HepG2 (cell line): Measurements from ENCODE around the gene TTC16. TPM values are rescaled to one million over a fixed set of nuclear protein-coding genes. Genes with fewer than 3 reads are reported as not detected.

Source experiments
- ATAC-seq: fragments of 200-7000 bp; cut with Tn5 transposase; 3 replicates; pipeline ENCODE4 v1.9.1; 2020; ENCODE audit warnings: mild to moderate bottlenecking, moderate library complexity
- BruUV-seq: library from RNA; stranded (reverse); fragments of 400-500 nt; replicated peaks from 2 replicates; lab custom pipeline; 2021; lab: Mats Ljungman, UMichigan
- CTCF ChIA-PET: fragments of 300-600 bp; formaldehyde crosslinking; extraction: SDS; loops from one replicate; lab custom pipeline; 2021; ENCODE audit warnings: low total read pairs, inconsistent platforms, low intra/inter-chr PET ratio; lab: Yijun Ruan, JAX
- POLR2A ChIA-PET: fragments of 350-600 bp; sonication (Branson Sonifier 250); formaldehyde crosslinking; loops from one replicate; lab custom pipeline; 2020; ENCODE audit warnings: antibody characterized with exemption, inconsistent platforms; lab: Yijun Ruan, JAX
- DNase-seq: peaks from one replicate; pipeline ENCODE4 v3.0.0-alpha.2; 2015; ENCODE audit warnings: low spot score
- FAIRE-seq: peaks from 3 replicates; lab custom pipeline; 2011; peaks lifted over from hg19 to GRCh38; lab: Jason Lieb, UNC
- H2AFZ ChIP-seq: one replicate; pipeline ENCODE4 v1.6.1; 2011; ENCODE audit warnings: low read length, inconsistent platforms
- H3K27ac ChIP-seq: fragments of 300-600 bp; 3 replicates; pipeline ENCODE4 v1.8.0; 2011; ENCODE audit warnings: mixed run types, mild to moderate bottlenecking, mixed read lengths, low read length, inconsistent platforms; ENCODE audit not compliant: insufficient read depth; ENCODE audit errors: extremely low read length
- H3K27me3 ChIP-seq, 2 experiments: fragments of 200-600 bp in 1 of 2; 2 replicates in 1 of 2; 3 replicates in 1 of 2; pipeline versions ENCODE4 v1.6.0 to v1.8.0; 2011; ENCODE audit warnings: low read length in 2 of 2, mild to moderate bottlenecking in 2 of 2, moderate library complexity in 2 of 2, inconsistent platforms in 1 of 2; ENCODE audit not compliant: insufficient read depth in 2 of 2, control insufficient read depth in 1 of 2
- H3K36me3 ChIP-seq, 2 experiments: fragments of 200-600 bp in 1 of 2; replicated peaks in 1 of 2; 2 replicates in 1 of 2; 3 replicates in 1 of 2; pipeline versions ENCODE4 v1.5.1 to v1.8.0; 2011; ENCODE audit warnings: low read length in 2 of 2, inconsistent platforms in 1 of 2; ENCODE audit not compliant: insufficient read depth in 2 of 2, control insufficient read depth in 1 of 2
- H3K4me1 ChIP-seq: 2 replicates; pipeline ENCODE4 v1.5.1; 2012; ENCODE audit warnings: low read length, inconsistent platforms; ENCODE audit not compliant: insufficient read depth
- H3K4me2 ChIP-seq: 2 replicates; pipeline ENCODE4 v1.6.0; 2011; ENCODE audit warnings: low read depth, low read length, inconsistent platforms
- H3K4me3 ChIP-seq, 3 experiments: fragments of 200-600 bp in 1 of 3; sonication (generic), shearing (Covaris generic) in 1 of 3; replicated peaks in 1 of 3; 2 replicates each; pipeline ENCODE4 v1.5.1; 2011 to 2016; ENCODE audit warnings: low read length in 3 of 3, inconsistent platforms in 2 of 3, low read depth in 2 of 3, mild to moderate bottlenecking in 2 of 3, control low read depth in 1 of 3, mixed read lengths in 1 of 3; ENCODE audit not compliant: insufficient read depth in 1 of 3
- H3K79me2 ChIP-seq: one replicate; pipeline ENCODE4 v1.6.1; 2011; ENCODE audit warnings: low read length, inconsistent platforms; ENCODE audit not compliant: insufficient read depth
- H3K9ac ChIP-seq: 2 replicates; pipeline ENCODE4 v1.6.0; 2011; ENCODE audit warnings: mild to moderate bottlenecking, low read depth, low read length, inconsistent platforms; ENCODE audit not compliant: insufficient read depth
- H3K9me3 ChIP-seq: 2 replicates; pipeline ENCODE4 v1.5.1; 2012; ENCODE audit warnings: mild to moderate bottlenecking, low read length
- H4K20me1 ChIP-seq: 2 replicates; pipeline ENCODE4 v1.6.0; 2011; ENCODE audit warnings: inconsistent platforms, mild to moderate bottlenecking, low read length, moderate library complexity; ENCODE audit not compliant: insufficient read depth
- CREM ChIP-seq, 2 experiments: sonication (generic) in 1 of 2; formaldehyde crosslinking in 1 of 2; IDR thresholded peaks; 2 replicates each; pipeline versions ENCODE4 v1.4.0 to v1.6.1; 2016 to 2020; ENCODE audit warnings: antibody characterized with exemption in 1 of 2, mild to moderate bottlenecking in 1 of 2, missing genetic modification reagents in 1 of 2
- HNF4A ChIP-seq: sonication (generic); formaldehyde crosslinking; IDR thresholded peaks from 2 replicates; pipeline ENCODE4 v1.4.0; 2020; ENCODE audit warnings: missing genetic modification reagents
- TBX3 ChIP-seq: fragments of 450-650 bp; IDR thresholded peaks from 2 replicates; pipeline ENCODE4 v1.6.1; 2017; ENCODE audit warnings: antibody characterized with exemption, mild to moderate bottlenecking, inconsistent platforms, borderline replicate concordance
- ZFP62 ChIP-seq: sonication (generic); formaldehyde crosslinking; IDR thresholded peaks from 2 replicates; pipeline ENCODE4 v1.4.0; 2020; ENCODE audit warnings: missing genetic modification reagents
- ZNF382 ChIP-seq: sonication (generic); formaldehyde crosslinking; IDR thresholded peaks from 2 replicates; pipeline ENCODE4 v1.5.0; 2020; ENCODE audit warnings: missing genetic modification reagents, mild to moderate bottlenecking, borderline replicate concordance
- ZNF552 ChIP-seq: sonication (generic); formaldehyde crosslinking; IDR thresholded peaks from 2 replicates; pipeline ENCODE4 v1.9.0; 2022; ENCODE audit warnings: missing genetic modification reagents, mild to moderate bottlenecking, borderline replicate concordance
- ZNF556 ChIP-seq: sonication (generic); formaldehyde crosslinking; IDR thresholded peaks from 2 replicates; pipeline ENCODE4 v1.4.0; 2020; ENCODE audit warnings: mild to moderate bottlenecking, missing genetic modification reagents, borderline replicate concordance
- ZNF713 ChIP-seq: sonication (generic); formaldehyde crosslinking; IDR thresholded peaks from 2 replicates; pipeline ENCODE4 v1.4.0; 2020; ENCODE audit warnings: mild to moderate bottlenecking, missing genetic modification reagents
- ZNF891 ChIP-seq: sonication (generic); formaldehyde crosslinking; IDR thresholded peaks from 2 replicates; pipeline ENCODE4 v1.5.0; 2020; ENCODE audit warnings: mild to moderate bottlenecking, missing genetic modification reagents
- WGBS: methylation state at CpG from one replicate; pipeline ENCODE4 v1.1.6; 2017; ENCODE audit warnings: low lambda C conversion rate; 5-methylcytosine and 5-hydroxymethylcytosine counted together
- in situ Hi-C: cut with HindIII; loops from 2 replicates; pipeline ENCODE4 v1.10.0; 2017; ENCODE audit warnings: low pct_unique_long_range_greater_than_20kb; ENCODE audit not compliant: extremely low pct_ligation_motif_present
- intact Hi-C: fragments of 100-400 bp; cut with micrococcal nuclease; formaldehyde crosslinking; loops from one replicate; pipeline ENCODE4 v1.10.0; 2022; ENCODE audit not compliant: unreplicated experiment
- polyA plus RNA-seq, 8 experiments: library from polyadenylated mRNA; depleted of rRNA in 3 of 8; stranded (reverse) in 7 of 8; unstranded in 1 of 8; fragments of >200 nt; fragmentation: Illumina TruSeq in 4 of 8; extraction: Trizol in 4 of 8; gene quantifications; 2 replicates each; pipeline versions ENCODE4 v1.2.1 to v1.2.3, GENCODE V29; 2011 to 2016; ENCODE audit warnings: low read depth in 4 of 8, missing spikeins in 1 of 8, mixed read lengths in 1 of 8; ENCODE audit not compliant: insufficient read depth in 1 of 8
- total RNA-seq, 5 experiments: library from RNA; depleted of rRNA; stranded (reverse); fragments of >200 nt; fragmentation: Illumina TruSeq; extraction: Trizol; gene quantifications; 2 replicates each; pipeline ENCODE4 v1.2.3, GENCODE V29; 2016; ENCODE audit warnings: low read depth in 1 of 5
- TF ChIP-seq, protein P1 (sequence below): sonication (generic); formaldehyde crosslinking; IDR thresholded peaks from 2 replicates; pipeline ENCODE4 v1.4.0; 2020; ENCODE audit warnings: missing genetic modification reagents

Gene TTC16
- total and polyA plus RNA-seq, 2 of the 13 experiments (the other 11 are each of a cell fraction or from before 2014, with no cell fraction given) = not detected

DNA sequence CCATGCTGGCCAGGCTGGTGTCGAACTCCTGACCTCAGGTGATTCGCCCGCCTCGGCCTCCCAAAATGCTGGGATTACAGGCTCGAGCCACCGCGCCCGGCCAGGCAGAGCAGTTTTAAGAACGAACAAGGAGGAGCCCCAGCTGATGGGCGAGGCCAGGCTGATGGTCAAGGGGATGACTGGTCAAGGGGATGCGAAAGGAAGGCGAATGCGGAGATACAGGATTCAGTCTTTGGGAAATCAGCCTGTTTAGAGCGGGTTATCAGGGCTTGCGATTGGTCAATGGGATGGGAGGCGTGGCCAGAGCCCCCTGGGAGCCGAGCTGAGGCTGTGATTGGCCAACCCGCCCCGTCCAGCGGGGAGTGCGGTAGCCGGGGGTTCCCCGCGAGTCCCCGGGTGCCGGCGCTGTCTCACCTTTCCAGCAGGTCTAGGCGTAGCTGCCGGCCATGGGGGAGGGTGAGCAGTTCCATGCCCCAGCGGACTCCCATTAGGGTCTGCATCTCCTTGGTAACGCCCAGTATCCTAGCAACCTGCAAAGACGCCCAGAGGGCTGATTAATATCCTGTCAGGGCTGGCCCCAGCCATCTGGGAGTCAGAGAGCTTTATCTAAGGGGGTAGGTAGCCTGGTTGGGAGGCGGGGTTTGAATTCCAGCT is 26.7 kb downstream of the TTC16 start:
- Histone ChIP-seq H3K4me2 (no peak overlapping the region), H2AFZ (no peak overlapping the region), H3K27me3 (peaks cover 5 to 55% of the 10 kb centered on the region in 2 experiments; a peak in 4 of 5 replicates), H3K79me2 (no peaks in the 10 kb centered on the region), H3K9me3 (no peaks in the 10 kb centered on the region), H3K9ac (no peak overlapping the region), H3K4me3 (no peak overlapping the region), H3K36me3 (no peaks in the 10 kb centered on the region), H3K27ac (no peak overlapping the region), H3K4me1 (peaks cover 22% of the 10 kb centered on the region), H4K20me1 (no peaks in the 10 kb centered on the region)
- ATAC-seq (peak; percentile 9; the same call in 1 of the 3 replicates), DNase-seq (no peak), FAIRE-seq (no peak)
- no peak for TF ChIP-seq ZNF713 (CRISPR knock-in tag)
- TF ChIP-seq ZFP62 (CRISPR knock-in tag) = no peak
- TF ChIP-seq ZNF382 (CRISPR knock-in tag) = no peak
- TF ChIP-seq ZNF552 (CRISPR knock-in tag) = no peak
- no peak for TF ChIP-seq ZNF891 (CRISPR knock-in tag)
- TF ChIP-seq TBX3 = no peak
- no peak for TF ChIP-seq HNF4A (CRISPR knock-in tag)
- TF ChIP-seq ZNF556 (CRISPR knock-in tag) = no peak
- TF ChIP-seq CREM (IDR thresholded peaks at IDR 0.05) = no peak
- no peak for TF ChIP-seq CREM (CRISPR knock-in tag; IDR thresholded peaks at IDR 0.05)
- TF ChIP-seq, protein P1, sequence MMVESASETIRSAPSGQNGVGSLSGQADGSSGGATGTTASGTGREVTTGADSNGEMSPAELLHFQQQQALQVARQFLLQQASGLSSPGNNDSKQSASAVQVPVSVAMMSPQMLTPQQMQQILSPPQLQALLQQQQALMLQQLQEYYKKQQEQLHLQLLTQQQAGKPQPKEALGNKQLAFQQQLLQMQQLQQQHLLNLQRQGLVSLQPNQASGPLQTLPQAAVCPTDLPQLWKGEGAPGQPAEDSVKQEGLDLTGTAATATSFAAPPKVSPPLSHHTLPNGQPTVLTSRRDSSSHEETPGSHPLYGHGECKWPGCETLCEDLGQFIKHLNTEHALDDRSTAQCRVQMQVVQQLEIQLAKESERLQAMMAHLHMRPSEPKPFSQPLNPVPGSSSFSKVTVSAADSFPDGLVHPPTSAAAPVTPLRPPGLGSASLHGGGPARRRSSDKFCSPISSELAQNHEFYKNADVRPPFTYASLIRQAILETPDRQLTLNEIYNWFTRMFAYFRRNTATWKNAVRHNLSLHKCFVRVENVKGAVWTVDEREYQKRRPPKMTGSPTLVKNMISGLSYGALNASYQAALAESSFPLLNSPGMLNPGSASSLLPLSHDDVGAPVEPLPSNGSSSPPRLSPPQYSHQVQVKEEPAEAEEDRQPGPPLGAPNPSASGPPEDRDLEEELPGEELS = no peak
- 41% methylated on average over 30 of the region's 33 CpGs for WGBS
- POLR2A ChIA-PET = no interaction called here
- BruUV-seq = no TSS peak
- in situ Hi-C loops = no loop called here
- CTCF ChIA-PET = no interaction called here
- intact Hi-C loops = no loop called here
